ENCODE data around the gene EXPH5. TPM values are rescaled to one million over a fixed set of nuclear protein-coding genes. Genes with fewer than 3 reads are reported as not detected.
A peak's percentile ranks its signal among the peaks of the same experiment; 100 is the strongest.

The EXPH5 gene
- total RNA-seq, 2 experiments from 2014 or later: 1.4 to 1.8 TPM

GRCh38 chr11:108468478-108468864, 125.1 kb downstream of the EXPH5 start:
- H3K27me3 Mint-ChIP-seq: no peaks in the 10 kb centered on the region
- H3K36me3 Mint-ChIP-seq: no peaks in the 10 kb centered on the region
- H3K4me1 Mint-ChIP-seq (ENCODE audit: low read depth): peaks cover 3% of the 10 kb centered on the region
- no peak for DNase-seq
- ChIA-PET CTCF (no interaction called here), POLR2A (no interaction called here)
- peak overlapping the region; percentile 5 for H3K4me3 Mint-ChIP-seq
- no peaks in the 10 kb centered on the region for H3K9me3 Mint-ChIP-seq
- peak overlapping the region; percentile 8 for H3K27ac Mint-ChIP-seq
- intact Hi-C loops (cut with micrococcal nuclease): loop anchor here (5.0 to 10.0 kb wide), 6 partner anchors 124 to 624 kb away; no protein-coding TSS in a partner anchor

- peak; percentile 97 for DNase-seq
- no peaks in the 10 kb centered on the region for H3K9me3 Mint-ChIP-seq
- peak within 1 kb of the TSS; percentile 99 for H3K4me3 Mint-ChIP-seq
- intact Hi-C loops (cut with micrococcal nuclease): loop anchor here (1.0 to 10.0 kb wide), 14 partner anchors 30 to 622 kb away; partner anchors contain the start of genes ACAT1, EXPH5 and NPAT
- H3K27ac Mint-ChIP-seq: peak within 1 kb of the TSS; percentile 99
- H3K27me3 Mint-ChIP-seq: no peaks in the 10 kb centered on the region
- ChIA-PET CTCF (no interaction called here), POLR2A (interaction anchor here (1.0 to 1.2 kb wide), 3 partner anchors 31 to 442 kb away, joined by 3 to 4 read pairs (median 3); partner anchors contain the start of gene POGLUT3)
- no peaks in the 10 kb centered on the region for H3K36me3 Mint-ChIP-seq
- H3K4me1 Mint-ChIP-seq (ENCODE audit: low read depth): peaks cover 3% of the 10 kb centered on the region
Measured at GRCh38 chr11:108467091-108467823, 126.3 kb downstream of the EXPH5 start, which contains the start of gene C11orf65. Gene C11orf65, minus strand, starts transcription at chr11:108467529. Its CDS starts 5,970 bp downstream, at chr11:108461559.

- ChIA-PET CTCF (no interaction called here), POLR2A (interaction anchor here (1.0 to 1.2 kb wide), 3 partner anchors 32 to 441 kb away, joined by 3 to 4 read pairs (median 3); partner anchors contain the start of gene POGLUT3)
- H3K9me3 Mint-ChIP-seq: no peaks in the 10 kb centered on the region
- intact Hi-C loops (cut with micrococcal nuclease): loop anchor here (5.0 to 10.0 kb wide), 6 partner anchors 122 to 622 kb away; no protein-coding TSS in a partner anchor
- H3K4me3 Mint-ChIP-seq: peak overlapping the region; percentile 99
- no peaks in the 10 kb centered on the region for H3K36me3 Mint-ChIP-seq
- DNase-seq: peak; percentile 10
- H3K27me3 Mint-ChIP-seq: no peaks in the 10 kb centered on the region
- peak overlapping the region; percentile 99 for H3K27ac Mint-ChIP-seq
- H3K4me1 Mint-ChIP-seq (ENCODE audit: low read depth): peaks cover 3% of the 10 kb centered on the region
Measured at GRCh38 chr11:108466405-108466804, 127.2 kb downstream of the EXPH5 start.

Other genes starting within 250 kb of the EXPH5 start
- gene C11orf65, start 126.2 kb downstream of the EXPH5 start, total RNA-seq: 1 to 10 TPM; 1.0 to 2.0 TPM
- gene POGLUT3, start 95.4 kb downstream of the EXPH5 start, total RNA-seq: 1 to 10 TPM; 9.2 to 9.9 TPM
- 10 to 100 TPM; 34.8 to 37.7 TPM for gene DDX10, start 71.3 kb upstream of the EXPH5 start, total RNA-seq